ENCODE measurements around the gene E2F6. TPM values are rescaled to one million over a fixed set of nuclear protein-coding genes. Genes with fewer than 3 reads are reported as not detected.

The E2F6 gene
- total and polyA plus RNA-seq, 2 experiments from 2014 or later: 11.5 to 15.3 TPM

DNA sequence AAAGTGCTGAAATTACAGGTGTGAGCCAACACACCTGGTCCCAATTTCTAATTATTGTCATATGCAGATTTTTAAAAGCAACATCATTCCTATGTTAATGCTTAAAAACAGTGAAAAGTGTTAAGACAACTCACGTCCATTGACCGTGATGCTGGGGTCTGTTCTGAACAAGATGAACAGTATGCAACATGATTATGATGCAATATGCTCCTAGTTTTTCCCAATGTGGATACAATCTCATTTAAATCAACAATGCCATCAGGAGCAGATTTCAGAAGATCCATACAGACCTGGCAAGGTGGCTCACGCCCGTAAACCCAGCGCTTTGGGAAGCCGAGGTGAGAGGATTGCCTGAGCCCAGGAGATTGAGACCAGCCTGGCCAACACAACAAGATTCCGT lies 31.5 kb downstream of the E2F6 start:
- DNase-seq: no peak
- Histone ChIP-seq H3K27ac (no peak overlapping the region), H2AFZ (no peak overlapping the region), H3K4me1 (ENCODE audit: insufficient read depth) (no peaks in the 10 kb centered on the region), H4K20me1 (ENCODE audit: insufficient read depth) (no peaks in the 10 kb centered on the region), H3K9me2 (ENCODE audit: insufficient read depth) (no peaks in the 10 kb centered on the region), H3K9me3 (ENCODE audit: low read depth) (no peaks in the 10 kb centered on the region), H3K4me2 (ENCODE audit: unreplicated experiment) (no peak overlapping the region), H3K36me3 (ENCODE audit: low read depth) (no peaks in the 10 kb centered on the region), H3K9ac (no peak overlapping the region), H3F3A (ENCODE audit: insufficient read depth) (no peaks in the 10 kb centered on the region), H3K4me3 (no peak overlapping the region), H3K27me3 (replicated peaks; ENCODE audit: insufficient read depth) (no peaks in the 10 kb centered on the region), H3K79me2 (ENCODE audit: insufficient read depth) (no peaks in the 10 kb centered on the region)
- TF ChIP-seq EZH2 (IDR thresholded peaks at IDR 0.05; ENCODE audit: insufficient read depth, poor library complexity, severe bottlenecking): no peak
- 97 to 98% methylated on average over 7 of the region's 7 CpGs for WGBS, 2 experiments (ENCODE audit: low coverage in 1 of 2, low lambda C conversion rate in 2 of 2, missing lambda C conversion rate in 2 of 2)
- in situ Hi-C loops (cut with MboI): loop anchor here (10.0 to 25.0 kb wide), 2 partner anchors 200 to 597 kb away; no protein-coding TSS in a partner anchor

DNA sequence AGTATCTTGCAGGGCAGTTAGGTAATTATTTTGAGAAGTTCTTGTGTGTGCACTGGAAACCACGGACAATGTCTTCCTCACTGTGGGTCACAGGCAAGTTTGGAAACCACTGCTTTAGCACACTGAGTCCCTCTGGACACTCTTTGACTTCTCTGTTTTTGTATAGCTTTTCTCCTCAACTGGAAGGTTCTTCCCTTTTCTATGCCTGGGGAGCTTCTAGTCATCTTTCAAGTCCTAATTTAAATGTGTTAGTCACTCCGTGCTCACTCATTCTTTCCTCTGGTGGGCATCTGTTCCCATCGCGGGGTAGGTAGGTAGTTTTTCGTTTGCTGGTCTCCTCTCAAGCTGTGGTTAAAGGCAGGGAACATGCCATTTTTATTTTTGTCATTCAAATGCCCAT lies 32.1 kb downstream of the E2F6 start:
- TF ChIP-seq EZH2phosphoT487 (IDR thresholded peaks at IDR 0.05; ENCODE audit: insufficient read depth, low read depth) (no peak), EZH2 (IDR thresholded peaks at IDR 0.05; ENCODE audit: insufficient read depth, poor library complexity, severe bottlenecking) (no peak)
- H3K9ac ChIP-seq: no peak overlapping the region
- no peaks in the 10 kb centered on the region for H3K4me1 ChIP-seq (ENCODE audit: insufficient read depth)
- no peaks in the 10 kb centered on the region for H3K36me3 ChIP-seq (ENCODE audit: low read depth)
- WGBS, 2 experiments (ENCODE audit: low coverage in 1 of 2, low lambda C conversion rate in 2 of 2, missing lambda C conversion rate in 2 of 2): 95 to 98% methylated on average over 5 of the region's 5 CpGs
- no peaks in the 10 kb centered on the region for H3F3A ChIP-seq (ENCODE audit: insufficient read depth)
- no peak overlapping the region for H3K4me3 ChIP-seq
- H3K27ac ChIP-seq: no peak overlapping the region
- H3K27me3 ChIP-seq (replicated peaks; ENCODE audit: insufficient read depth): no peaks in the 10 kb centered on the region
- H2AFZ ChIP-seq: no peak overlapping the region
- no peaks in the 10 kb centered on the region for H4K20me1 ChIP-seq (ENCODE audit: insufficient read depth)
- in situ Hi-C loops (cut with MboI): loop anchor here (10.0 to 25.0 kb wide), 2 partner anchors 199 to 597 kb away; no protein-coding TSS in a partner anchor
- no peaks in the 10 kb centered on the region for H3K9me2 ChIP-seq (ENCODE audit: insufficient read depth)
- H3K4me2 ChIP-seq (ENCODE audit: unreplicated experiment): no peak overlapping the region
- DNase-seq: no peak
- H3K79me2 ChIP-seq (ENCODE audit: insufficient read depth): no peaks in the 10 kb centered on the region
- no peaks in the 10 kb centered on the region for H3K9me3 ChIP-seq (ENCODE audit: low read depth)

DNA sequence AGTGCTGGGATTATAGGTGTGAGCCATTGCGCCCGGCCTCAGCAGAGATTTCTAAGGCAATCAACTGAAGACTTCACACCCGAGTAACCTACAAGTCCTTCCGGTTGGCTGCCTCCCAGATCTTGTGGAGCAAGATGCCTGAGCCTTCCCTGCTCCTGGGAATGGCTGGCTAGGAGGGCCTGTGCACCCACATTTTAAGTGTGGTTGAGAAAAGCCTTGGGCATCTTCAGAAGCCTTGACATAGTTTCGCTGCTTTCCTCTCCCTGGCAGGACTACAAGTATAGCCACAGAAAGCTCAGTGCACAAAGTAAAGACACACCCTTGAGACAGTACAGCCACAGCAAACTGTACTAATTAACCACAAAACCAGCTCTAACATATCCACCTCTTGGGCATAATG lies 35.2 kb downstream of the E2F6 start:
- no peaks in the 10 kb centered on the region for H3K9me3 ChIP-seq (ENCODE audit: low read depth)
- no peaks in the 10 kb centered on the region for H4K20me1 ChIP-seq (ENCODE audit: insufficient read depth)
- TF ChIP-seq EZH2phosphoT487 (IDR thresholded peaks at IDR 0.05; ENCODE audit: insufficient read depth, low read depth): no peak
- no peak for TF ChIP-seq EZH2 (IDR thresholded peaks at IDR 0.05; ENCODE audit: insufficient read depth, poor library complexity, severe bottlenecking)
- no peaks in the 10 kb centered on the region for H3K9me2 ChIP-seq (ENCODE audit: insufficient read depth)
- no peak for DNase-seq
- no peaks in the 10 kb centered on the region for H3K36me3 ChIP-seq (ENCODE audit: low read depth)
- no peak overlapping the region for H3K4me3 ChIP-seq
- in situ Hi-C loops (cut with MboI): loop anchor here (10.0 to 25.0 kb wide), 2 partner anchors 196 to 593 kb away; no protein-coding TSS in a partner anchor
- H3F3A ChIP-seq (ENCODE audit: insufficient read depth): no peaks in the 10 kb centered on the region
- H3K4me1 ChIP-seq (ENCODE audit: insufficient read depth): no peaks in the 10 kb centered on the region
- no peaks in the 10 kb centered on the region for H3K27me3 ChIP-seq (replicated peaks; ENCODE audit: insufficient read depth)
- H3K27ac ChIP-seq: no peak overlapping the region
- 93 to 97% methylated on average over 5 of the region's 5 CpGs for WGBS, 2 experiments (ENCODE audit: low coverage in 1 of 2, low lambda C conversion rate in 2 of 2, missing lambda C conversion rate in 2 of 2)
- no peak overlapping the region for H3K9ac ChIP-seq
- no peak overlapping the region for H3K4me2 ChIP-seq (ENCODE audit: unreplicated experiment)
- no peak overlapping the region for H2AFZ ChIP-seq
- H3K79me2 ChIP-seq (ENCODE audit: insufficient read depth): no peaks in the 10 kb centered on the region

DNA sequence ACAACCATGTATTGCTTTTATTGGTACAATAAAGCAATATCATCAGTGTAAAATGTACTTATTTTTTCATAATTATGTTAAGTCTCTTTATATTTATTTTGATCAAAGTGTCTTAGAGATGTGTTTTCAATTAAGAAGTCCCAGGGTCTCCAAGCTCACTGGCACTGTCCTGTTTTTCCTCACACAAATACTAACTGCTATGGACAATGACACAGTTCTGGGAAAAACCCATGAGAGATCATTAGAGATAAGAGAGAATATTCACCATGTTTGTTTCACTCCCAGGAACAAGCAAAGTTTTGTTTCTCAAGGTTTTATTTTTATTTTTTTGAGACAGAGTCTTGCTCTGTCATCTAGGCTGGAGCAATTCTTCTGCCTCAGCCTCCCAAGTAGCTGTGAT lies 38.7 kb downstream of the E2F6 start:
- Histone ChIP-seq H3F3A (ENCODE audit: insufficient read depth) (no peaks in the 10 kb centered on the region), H3K4me1 (ENCODE audit: insufficient read depth) (no peaks in the 10 kb centered on the region), H3K9ac (no peak overlapping the region), H3K9me2 (ENCODE audit: insufficient read depth) (no peaks in the 10 kb centered on the region), H3K27ac (no peak overlapping the region), H3K4me3 (no peak overlapping the region), H4K20me1 (ENCODE audit: insufficient read depth) (no peaks in the 10 kb centered on the region), H3K9me3 (ENCODE audit: low read depth) (no peaks in the 10 kb centered on the region), H3K36me3 (ENCODE audit: low read depth) (no peaks in the 10 kb centered on the region), H2AFZ (no peak overlapping the region), H3K4me2 (ENCODE audit: unreplicated experiment) (no peak overlapping the region), H3K27me3 (replicated peaks; ENCODE audit: insufficient read depth) (no peaks in the 10 kb centered on the region), H3K79me2 (ENCODE audit: insufficient read depth) (no peaks in the 10 kb centered on the region)
- in situ Hi-C loops (cut with MboI): loop anchor here (25.0 kb wide), 1 partner anchor 590 kb away; no protein-coding TSS in a partner anchor
- DNase-seq: no peak
- no peak for TF ChIP-seq EZH2 (IDR thresholded peaks at IDR 0.05; ENCODE audit: insufficient read depth, poor library complexity, severe bottlenecking)
- no peak for TF ChIP-seq EZH2phosphoT487 (IDR thresholded peaks at IDR 0.05; ENCODE audit: insufficient read depth, low read depth)

DNA sequence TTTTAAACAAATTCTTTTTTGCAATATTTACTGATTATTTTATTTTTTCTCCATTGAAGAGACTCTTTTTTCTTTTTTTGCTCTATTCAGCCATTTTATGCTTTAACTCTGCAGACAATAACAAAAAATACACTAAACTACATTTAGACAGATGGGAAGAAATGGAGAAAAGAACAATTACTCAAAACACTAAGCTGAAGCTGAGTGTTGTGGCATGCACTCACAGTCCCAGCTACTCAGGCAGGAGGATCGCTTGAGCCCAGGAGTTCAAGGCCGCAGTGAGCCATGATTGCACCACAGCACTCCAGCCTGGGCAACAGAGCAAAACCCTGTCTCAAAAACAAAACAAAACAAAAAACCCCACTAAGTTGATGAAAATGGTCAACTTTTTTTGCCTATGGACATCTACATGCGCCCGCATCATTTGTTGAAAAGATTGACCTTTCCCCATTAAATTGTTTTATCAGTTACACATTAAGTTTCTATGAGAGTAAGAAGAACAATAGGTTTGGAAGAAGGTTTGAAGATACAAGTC lies 43.0 kb downstream of the E2F6 start:
- no peaks in the 10 kb centered on the region for H3K4me1 ChIP-seq (ENCODE audit: insufficient read depth)
- WGBS, 2 experiments (ENCODE audit: low coverage in 1 of 2, low lambda C conversion rate in 2 of 2, missing lambda C conversion rate in 2 of 2): 96 to 98% methylated on average over 4 of the region's 4 CpGs
- no peak overlapping the region for H3K9ac ChIP-seq
- no peak overlapping the region for H2AFZ ChIP-seq
- no peaks in the 10 kb centered on the region for H3K9me2 ChIP-seq (ENCODE audit: insufficient read depth)
- no peak for TF ChIP-seq EZH2phosphoT487 (IDR thresholded peaks at IDR 0.05; ENCODE audit: insufficient read depth, low read depth)
- TF ChIP-seq EZH2 (IDR thresholded peaks at IDR 0.05; ENCODE audit: insufficient read depth, poor library complexity, severe bottlenecking): no peak
- in situ Hi-C loops (cut with MboI): no loop called here
- H4K20me1 ChIP-seq (ENCODE audit: insufficient read depth): no peaks in the 10 kb centered on the region
- H3K79me2 ChIP-seq (ENCODE audit: insufficient read depth): no peaks in the 10 kb centered on the region
- no peak overlapping the region for H3K4me2 ChIP-seq (ENCODE audit: unreplicated experiment)
- no peaks in the 10 kb centered on the region for H3K27me3 ChIP-seq (replicated peaks; ENCODE audit: insufficient read depth)
- H3K4me3 ChIP-seq: no peak overlapping the region
- no peaks in the 10 kb centered on the region for H3K9me3 ChIP-seq (ENCODE audit: low read depth)
- no peaks in the 10 kb centered on the region for H3K36me3 ChIP-seq (ENCODE audit: low read depth)
- no peak overlapping the region for H3K27ac ChIP-seq
- 0 out of 2 replicates have a peak, but pooled peaks cover 4% of the 10 kb centered on the region for H3F3A ChIP-seq (ENCODE audit: insufficient read depth)
- no peak for DNase-seq
